ENCODE measurements around the gene PALLD. TPM values are rescaled to one million over a fixed set of nuclear protein-coding genes. Genes with fewer than 3 reads are reported as not detected.

The PALLD gene
- total and polyA plus RNA-seq, 3 donors from 2014 or later: 138 to 156 (median 146) TPM

GRCh38 chr4:168731706-168732414 lies 235.0 kb downstream of the PALLD start:
- H3K36me3 ChIP-seq (ENCODE audit: low read depth, missing control alignments): no peaks in the 10 kb centered on the region
- intact Hi-C loops (cut with DNase I; ENCODE audit: low total_unique reads): no loop called here
- TF ChIP-seq POLR2A (IDR thresholded peaks at IDR 0.05) (no peak), CTCF (IDR thresholded peaks at IDR 0.05) (no peak)
- H3K4me1 ChIP-seq: peaks cover 6% of the 10 kb centered on the region
- no peak for DNase-seq
- no peak overlapping the region for H3K27ac ChIP-seq
- 85 to 94% methylated on average over 6 of the region's 6 CpGs for WGBS, 2 donors
- H3K4me3 ChIP-seq: no peak overlapping the region
- H3K27me3 ChIP-seq: no peaks in the 10 kb centered on the region
- no peaks in the 10 kb centered on the region for H3K9me3 ChIP-seq

- intact Hi-C loops (cut with DNase I; ENCODE audit: low total_unique reads): no loop called here
- Histone ChIP-seq H3K9me3 (no peaks in the 10 kb centered on the region), H3K27ac (no peak overlapping the region), H3K36me3 (ENCODE audit: low read depth, missing control alignments) (no peaks in the 10 kb centered on the region), H3K27me3 (no peaks in the 10 kb centered on the region), H3K4me3 (no peak overlapping the region), H3K4me1 (peaks cover 9% of the 10 kb centered on the region)
- DNase-seq: no peak
- TF ChIP-seq CTCF (IDR thresholded peaks at IDR 0.05) (no peak), POLR2A (IDR thresholded peaks at IDR 0.05) (no peak)
- 94 to 96% methylated on average over 2 of the region's 2 CpGs for WGBS, 2 donors
These were observed 235.9 kb downstream of the PALLD start for GRCh38 chr4:168732714-168733113.

GRCh38 chr4:168734703-168735678 lies 238.1 kb downstream of the PALLD start:
- TF ChIP-seq CTCF (IDR thresholded peaks at IDR 0.05) (no peak), POLR2A (IDR thresholded peaks at IDR 0.05) (no peak)
- peaks cover 9% of the 10 kb centered on the region for H3K4me1 ChIP-seq
- H3K9me3 ChIP-seq: no peaks in the 10 kb centered on the region
- WGBS, 2 donors: 51 to 60% methylated on average over 11 of the region's 11 CpGs
- H3K36me3 ChIP-seq (ENCODE audit: low read depth, missing control alignments): no peaks in the 10 kb centered on the region
- intact Hi-C loops (cut with DNase I; ENCODE audit: low total_unique reads): no loop called here
- DNase-seq: no peak
- H3K27ac ChIP-seq: peak overlapping the region in 1 of 2 donors; percentile 51
- no peak overlapping the region for H3K4me3 ChIP-seq
- H3K27me3 ChIP-seq: no peaks in the 10 kb centered on the region

- 35 to 40% methylated on average over 3 of the region's 3 CpGs for WGBS, 2 donors
- intact Hi-C loops (cut with DNase I; ENCODE audit: low total_unique reads): no loop called here
- DNase-seq: no peak
These were observed 238.9 kb downstream of the PALLD start for GRCh38 chr4:168735735-168736134.

More at GRCh38 chr4:168735735-168736134, 238.9 kb downstream of the PALLD start:
- no peaks in the 10 kb centered on the region for H3K9me3 ChIP-seq
- peaks cover 9% of the 10 kb centered on the region for H3K4me1 ChIP-seq
- no peaks in the 10 kb centered on the region for H3K27me3 ChIP-seq
- H3K36me3 ChIP-seq (ENCODE audit: low read depth, missing control alignments): no peaks in the 10 kb centered on the region
- no peak overlapping the region for H3K4me3 ChIP-seq
- H3K27ac ChIP-seq: peak overlapping the region in 1 of 2 donors; percentile 51
- TF ChIP-seq POLR2A (IDR thresholded peaks at IDR 0.05): no peak
- no peak for TF ChIP-seq CTCF (IDR thresholded peaks at IDR 0.05)

Data from testis (tissue), 3 donors.